Measurements from ENCODE around the gene MAST3. TPM values are rescaled to one million over a fixed set of nuclear protein-coding genes. Genes with fewer than 3 reads are reported as not detected.
"Not testable (repeated sequence)": the region's sequence is repeated elsewhere in the genome, so short reads cannot be mapped to it uniquely, and the experiment has no call there.

MAST3 gene
- total and polyA plus RNA-seq, 7 experiments from 2014 or later, result 10.2 to 58.7 (median 37.4) TPM

DNA sequence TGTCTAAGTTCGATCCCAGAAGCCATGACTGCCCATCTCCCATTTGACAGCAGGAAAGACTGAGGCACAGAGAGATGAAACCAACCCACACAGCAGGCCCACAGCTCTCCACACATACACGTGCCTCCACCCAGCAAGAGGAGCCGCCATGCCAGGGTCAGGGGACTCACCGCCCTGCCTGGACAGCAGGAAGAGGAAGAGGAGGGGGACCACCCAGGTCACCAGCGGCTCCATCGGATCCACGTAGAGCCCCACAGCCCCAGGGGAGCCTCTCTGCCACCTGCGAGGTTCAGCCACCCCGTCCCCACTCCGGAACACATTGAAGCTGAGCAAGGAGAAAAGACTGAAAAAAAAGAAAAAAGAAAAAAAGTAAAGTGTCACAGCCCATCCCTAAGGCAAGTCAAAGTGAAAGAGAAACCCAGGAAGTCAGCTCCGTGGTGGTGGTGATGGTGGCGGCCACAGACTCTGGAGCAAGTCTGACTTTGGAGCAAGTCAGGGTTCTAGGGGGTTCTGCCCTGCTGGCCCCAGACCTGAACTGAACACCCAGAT, 10.9 kb upstream of the MAST3 start, which contains the start of gene IL12RB1:
IL12RB1 (minus strand) TSS at position 345 of the 549 bp plus-strand sequence; CDS start at position 234, 111 bp downstream.
- Mint-ChIP-seq H3K9me3 (peaks cover 0 to 12% (median 0%) of the 10 kb centered on the region in 11 donors), H3K27ac (peak within 1 kb of the TSS; percentile 92 to 99 (median 98)), H3K4me3 (peak within 1 kb of the TSS; percentile 92 to 97 (median 95)), H3K36me3 (peaks cover 5 to 29% (median 14%) of the 10 kb centered on the region in 5 donors), H3K4me1 (peaks cover 50 to 83% (median 69%) of the 10 kb centered on the region in 7 donors), H3K27me3 (no peaks in the 10 kb centered on the region)
- ChIA-PET CTCF (interaction anchor here (0.8 to 2.5 kb wide), 6 partner anchors 11 to 81 kb away, joined by 3 to 13 read pairs (median 6); partner anchors contain the start of gene MAST3), POLR2A (interaction anchor here (0.6 to 15.6 kb wide), 11 partner anchors 9 to 751 kb away, joined by 3 to 169 read pairs (median 4); partner anchors contain the start of gene MAST3)
- Histone ChIP-seq H3K27ac (ENCODE audit: low read depth, low read length) (peak within 1 kb of the TSS; percentile 93), H3K36me3 (ENCODE audit: control insufficient read depth in 2 of 3, insufficient read depth in 3 of 3, low read length in 3 of 3) (peaks cover 0 to 12% (median 0%) of the 10 kb centered on the region in 3 experiments), H3K27me3 (ENCODE audit: control insufficient read depth in 2 of 2, insufficient read depth in 2 of 2, low read length in 2 of 2) (no peaks in the 10 kb centered on the region), H3K4me3 (ENCODE audit: low read length) (peak within 1 kb of the TSS; percentile 88), H3K4me1 (ENCODE audit: control insufficient read depth in 2 of 2, insufficient read depth in 2 of 2, low read length in 2 of 2) (peaks cover 64 to 65% of the 10 kb centered on the region in 2 donors), H3K9me3 (ENCODE audit: control insufficient read depth in 2 of 3, low read length in 3 of 3) (no peaks in the 10 kb centered on the region)
- intact Hi-C loops (cut with micrococcal nuclease), result loop anchor here (1.0 to 2.0 kb wide), 2 partner anchors 42 to 66 kb away; no protein-coding TSS in a partner anchor
- DNase-seq (peak; percentile 23 to 74 (median 68)), ATAC-seq (peak; percentile 57)

DNA sequence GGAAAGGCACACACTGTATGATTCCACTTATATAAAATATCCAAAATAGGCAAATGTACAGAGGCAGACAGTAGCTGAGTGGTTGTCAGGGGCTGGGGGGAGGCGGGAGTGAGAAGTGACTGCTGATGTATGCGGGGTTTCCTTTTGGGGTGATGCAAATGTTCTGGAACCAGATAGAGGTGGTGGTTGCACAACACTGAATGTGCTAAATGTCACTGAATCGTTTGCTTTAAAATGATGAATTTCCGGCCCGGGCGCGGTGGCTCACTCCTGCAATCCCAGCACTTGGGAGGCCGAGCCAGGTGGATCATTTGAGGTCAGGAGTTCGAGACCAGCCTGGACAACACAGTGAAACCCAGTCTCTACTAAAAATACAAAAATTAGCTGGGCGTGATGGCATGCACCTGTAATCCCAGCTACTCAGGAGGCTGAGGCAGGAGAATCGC, 8.5 kb upstream of the MAST3 start:
- H3K4me3 Mint-ChIP-seq, result peak overlapping the region; percentile 49 to 95 (median 74)
- DNase-seq (peak in 7 of 9 donors; percentile 24 to 77 (median 55)), ATAC-seq (peak; percentile 76)
- POLR2A ChIA-PET, result interaction anchor here (0.7 to 15.6 kb wide), 13 partner anchors 9 to 192 kb away, joined by 3 to 169 read pairs (median 5); partner anchors contain the start of genes ARRDC2, JUND, MAST3 and PIK3R2
- peaks cover 68 to 83% of the 10 kb centered on the region in 2 donors for H3K4me1 ChIP-seq (ENCODE audit: control insufficient read depth in 2 of 2, insufficient read depth in 2 of 2, low read length in 2 of 2)
- H3K27ac Mint-ChIP-seq, result peak overlapping the region; percentile 92 to 99 (median 97)
- H3K4me1 Mint-ChIP-seq, result peaks cover 41 to 89% (median 69%) of the 10 kb centered on the region in 7 donors
- H3K27me3 Mint-ChIP-seq; H3K27me3 ChIP-seq (ENCODE audit: control insufficient read depth in 2 of 2, insufficient read depth in 2 of 2, low read length in 2 of 2); H3K4me3 ChIP-seq (ENCODE audit: low read length); H3K9me3 ChIP-seq (ENCODE audit: control insufficient read depth in 2 of 3, low read length in 3 of 3); intact Hi-C loops (cut with micrococcal nuclease); H3K36me3 ChIP-seq (ENCODE audit: control insufficient read depth in 2 of 3, insufficient read depth in 3 of 3, low read length in 3 of 3); H3K9me3 Mint-ChIP-seq: not testable (repeated sequence)
- peaks cover 0 to 11% (median 5%) of the 10 kb centered on the region in 5 donors for H3K36me3 Mint-ChIP-seq
- CTCF ChIA-PET, result interaction anchor here (0.6 to 3.7 kb wide), 7 partner anchors 9 to 651 kb away, joined by 3 to 16 read pairs (median 6); partner anchors contain the start of gene MAST3
- H3K27ac ChIP-seq (ENCODE audit: low read depth, low read length), result peak overlapping the region; percentile 82

DNA sequence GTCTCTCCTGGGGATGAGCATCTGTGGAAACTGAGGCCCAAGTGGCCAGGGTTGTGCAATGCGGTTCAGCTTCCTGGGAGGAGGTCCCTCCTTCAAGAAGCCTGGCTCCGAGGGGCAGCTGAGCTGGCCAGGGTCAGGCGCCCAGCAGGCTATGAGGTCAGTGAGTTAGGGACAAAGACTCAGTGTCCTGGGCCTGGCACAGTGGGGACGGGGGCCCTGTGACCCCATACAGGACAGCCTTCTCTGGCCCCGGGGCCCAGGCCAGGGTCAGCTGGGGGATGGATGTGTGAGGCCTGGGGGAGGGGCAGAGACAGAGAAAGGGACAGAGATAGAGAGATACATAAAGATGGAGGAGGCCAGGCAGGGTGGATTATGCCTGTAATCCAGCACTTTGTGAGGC, 7.9 kb upstream of the MAST3 start:
- Mint-ChIP-seq H3K4me3 (peak overlapping the region in 9 of 10 donors; percentile 16 to 95 (median 62)), H3K9me3 (no peaks in the 10 kb centered on the region), H3K27me3 (no peaks in the 10 kb centered on the region), H3K27ac (peak overlapping the region; percentile 94 to 99 (median 98)), H3K36me3 (peaks cover 0 to 5% (median 0%) of the 10 kb centered on the region in 5 donors), H3K4me1 (peaks cover 35 to 85% (median 63%) of the 10 kb centered on the region in 7 donors)
- H3K27me3 ChIP-seq (ENCODE audit: control insufficient read depth in 2 of 2, insufficient read depth in 2 of 2, low read length in 2 of 2), result no peaks in the 10 kb centered on the region
- ChIA-PET POLR2A (interaction anchor here (1.0 to 15.6 kb wide), 8 partner anchors 9 to 82 kb away, joined by 3 to 169 read pairs (median 8); partner anchors contain the start of genes ARRDC2 and MAST3), CTCF (interaction anchor here (1.2 to 3.7 kb wide), 3 partner anchors 8 to 22 kb away, joined by 3 to 16 read pairs (median 3); partner anchors contain the start of gene MAST3)
- H3K4me1 ChIP-seq (ENCODE audit: control insufficient read depth in 2 of 2, insufficient read depth in 2 of 2, low read length in 2 of 2), result peaks cover 62 to 77% of the 10 kb centered on the region in 2 donors
- no peak for DNase-seq
- H3K36me3 ChIP-seq (ENCODE audit: control insufficient read depth in 2 of 3, insufficient read depth in 3 of 3, low read length in 3 of 3), result no peaks in the 10 kb centered on the region
- no peak overlapping the region for H3K4me3 ChIP-seq (ENCODE audit: low read length)
- peak overlapping the region; percentile 82 for H3K27ac ChIP-seq (ENCODE audit: low read depth, low read length)
- intact Hi-C loops (cut with micrococcal nuclease), result loop anchor here (2.0 kb wide), 1 partner anchor 15 kb away; no protein-coding TSS in a partner anchor
- H3K9me3 ChIP-seq (ENCODE audit: control insufficient read depth in 2 of 3, low read length in 3 of 3), result no peaks in the 10 kb centered on the region
- no peak for ATAC-seq

DNA sequence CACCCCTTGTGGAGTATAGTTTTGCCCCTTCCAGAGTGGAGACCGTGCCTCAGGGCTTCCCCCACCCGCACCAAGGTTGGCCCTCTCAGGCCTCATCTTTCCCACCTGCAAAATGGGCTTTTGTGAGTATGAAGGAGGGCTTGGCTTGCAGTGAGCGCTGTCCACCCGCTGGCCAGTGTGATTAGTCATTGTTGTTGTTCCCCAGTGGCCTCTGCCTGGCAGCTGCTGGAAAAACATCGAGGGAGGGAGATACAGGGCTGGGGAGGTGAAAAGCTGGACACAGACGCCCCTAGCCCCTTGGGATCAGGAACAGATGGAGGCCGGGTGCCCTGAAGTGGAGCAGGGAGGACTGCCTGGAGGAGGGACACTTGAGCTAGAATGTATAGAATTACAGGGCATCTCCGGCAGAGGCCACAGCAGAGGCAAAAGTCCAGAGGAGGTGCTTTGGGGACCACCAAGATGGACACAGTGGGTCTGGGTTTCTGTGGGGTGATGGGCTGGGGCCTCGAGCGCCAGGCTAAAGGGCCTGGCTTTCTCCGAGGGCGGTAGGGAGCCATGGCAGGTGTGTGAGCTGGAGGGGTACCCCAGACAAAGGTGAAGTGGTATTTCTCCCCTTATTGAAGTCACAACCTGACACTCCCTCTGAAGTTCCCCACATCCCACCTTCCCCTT, 6.9 kb upstream of the MAST3 start:
- Histone ChIP-seq H3K36me3 (ENCODE audit: control insufficient read depth in 2 of 3, insufficient read depth in 3 of 3, low read length in 3 of 3) (no peaks in the 10 kb centered on the region), H3K27ac (ENCODE audit: low read depth, low read length) (peak overlapping the region; percentile 82), H3K27me3 (ENCODE audit: control insufficient read depth in 2 of 2, insufficient read depth in 2 of 2, low read length in 2 of 2) (no peaks in the 10 kb centered on the region), H3K4me1 (ENCODE audit: control insufficient read depth in 2 of 2, insufficient read depth in 2 of 2, low read length in 2 of 2) (peaks cover 59 to 73% of the 10 kb centered on the region in 2 donors), H3K9me3 (ENCODE audit: control insufficient read depth in 2 of 3, low read length in 3 of 3) (no peaks in the 10 kb centered on the region), H3K4me3 (ENCODE audit: low read length) (no peak overlapping the region)
- intact Hi-C loops (cut with micrococcal nuclease), result loop anchor here (1.0 to 2.0 kb wide), 4 partner anchors 9 to 62 kb away; no protein-coding TSS in a partner anchor
- Mint-ChIP-seq H3K27ac (peak overlapping the region; percentile 94 to 99 (median 98)), H3K27me3 (no peaks in the 10 kb centered on the region), H3K4me1 (peaks cover 35 to 80% (median 61%) of the 10 kb centered on the region in 7 donors), H3K4me3 (peak overlapping the region; percentile 59 to 95 (median 74)), H3K9me3 (no peaks in the 10 kb centered on the region), H3K36me3 (peaks cover 0 to 2% (median 0%) of the 10 kb centered on the region in 5 donors)
- ChIA-PET POLR2A (interaction anchor here (0.6 to 15.6 kb wide), 15 partner anchors 8 to 191 kb away, joined by 3 to 169 read pairs (median 4); partner anchors contain the start of genes ARRDC2, JUND, MAST3 and PIK3R2), CTCF (interaction anchor here (0.7 to 3.7 kb wide), 8 partner anchors 18 to 193 kb away, joined by 3 to 16 read pairs (median 4); no protein-coding TSS in a partner anchor)
- DNase-seq (no peak), ATAC-seq (no peak)

- Mint-ChIP-seq H3K4me1 (peaks cover 35 to 79% (median 64%) of the 10 kb centered on the region in 7 donors), H3K36me3 (peaks cover 0 to 2% (median 0%) of the 10 kb centered on the region in 5 donors), H3K9me3 (no peaks in the 10 kb centered on the region), H3K27me3 (no peaks in the 10 kb centered on the region), H3K4me3 (peak overlapping the region; percentile 59 to 95 (median 74)), H3K27ac (peak overlapping the region; percentile 94 to 99 (median 98))
- H3K27me3 ChIP-seq (ENCODE audit: control insufficient read depth in 2 of 2, insufficient read depth in 2 of 2, low read length in 2 of 2), result no peaks in the 10 kb centered on the region
- H3K4me3 ChIP-seq (ENCODE audit: low read length), result no peak overlapping the region
- intact Hi-C loops (cut with micrococcal nuclease), result loop anchor here (1.0 to 2.0 kb wide), 4 partner anchors 8 to 61 kb away; no protein-coding TSS in a partner anchor
- ATAC-seq (peak; percentile 84), DNase-seq (peak; percentile 52 to 84 (median 79))
- no peaks in the 10 kb centered on the region for H3K9me3 ChIP-seq (ENCODE audit: control insufficient read depth in 2 of 3, low read length in 3 of 3)
- peak overlapping the region; percentile 82 for H3K27ac ChIP-seq (ENCODE audit: low read depth, low read length)
- H3K4me1 ChIP-seq (ENCODE audit: control insufficient read depth in 2 of 2, insufficient read depth in 2 of 2, low read length in 2 of 2), result peaks cover 54 to 69% of the 10 kb centered on the region in 2 donors
- POLR2A ChIA-PET, result interaction anchor here (0.6 to 15.6 kb wide), 16 partner anchors 14 to 231 kb away, joined by 3 to 169 read pairs (median 4); partner anchors contain the start of genes ARRDC2, JUND and PIK3R2
- H3K36me3 ChIP-seq (ENCODE audit: control insufficient read depth in 2 of 3, insufficient read depth in 3 of 3, low read length in 3 of 3), result no peaks in the 10 kb centered on the region
- CTCF ChIA-PET, result interaction anchor here (0.7 to 3.7 kb wide), 8 partner anchors 17 to 193 kb away, joined by 3 to 16 read pairs (median 4); no protein-coding TSS in a partner anchor
These were observed 6.4 kb upstream of the MAST3 start for GRCh38 chr19:18091217-18091608.
